AG08395 (cell line): ENCODE results near the gene NAGA.
"Not testable (repeated sequence)": the region's sequence is repeated elsewhere in the genome, so short reads cannot be mapped to it uniquely, and the experiment has no call there.

Experiments used
- DNase-seq: peaks from one replicate; pipeline ENCODE4 v3.0.0; 2012; ENCODE audit warnings: mixed read lengths, low spot score

Gene NAGA

GRCh38 chr22:42074846-42075676 is 4.4 kb upstream of the NAGA start:
- DNase-seq, result no peak

- peak; percentile 50 for DNase-seq
These were observed 3.7 kb upstream of the NAGA start, which contains the start of gene PHETA2 for GRCh38 chr22:42074132-42074811. Gene PHETA2 (plus strand): TSS chr22:42074248. CDS start chr22:42077294, 3,046 bp downstream.

- no peak for DNase-seq
These were observed 3.0 kb upstream of the NAGA start for GRCh38 chr22:42073621-42074041.

DNA sequence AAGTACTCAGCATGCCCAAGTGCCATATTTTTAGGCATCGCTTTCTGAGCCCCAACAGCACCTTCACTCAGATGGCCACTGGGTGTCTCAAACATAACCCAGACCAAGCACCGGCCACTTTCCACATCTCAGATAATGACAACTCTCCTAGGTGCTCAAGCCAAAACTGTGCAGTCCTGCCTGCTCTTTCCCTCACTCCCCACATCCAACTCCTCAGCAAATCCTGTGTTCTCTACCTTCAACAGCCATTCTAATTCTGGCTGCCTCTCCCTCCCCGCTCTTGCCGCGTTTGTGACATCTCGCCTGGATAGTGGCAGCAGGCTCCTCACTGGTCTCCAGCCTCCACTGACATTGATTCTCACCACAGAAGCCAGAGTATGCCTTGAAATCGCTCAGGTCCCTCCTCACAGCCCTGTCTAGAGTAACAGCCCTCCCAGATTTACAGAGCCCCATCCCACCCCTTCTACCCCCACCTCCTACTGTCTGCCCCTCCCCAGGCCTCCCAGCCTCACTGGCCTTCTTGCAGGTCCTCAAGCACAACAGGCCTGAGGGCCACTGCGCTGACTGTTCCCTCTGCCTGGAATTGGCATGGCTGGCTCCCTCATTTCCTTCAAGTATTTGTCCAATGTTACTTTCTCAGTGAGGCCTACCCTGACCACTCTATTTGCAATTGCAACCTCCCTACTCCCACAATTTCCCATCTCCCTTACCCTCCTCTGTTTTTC is 2.2 kb upstream of the NAGA start:
- no peak for DNase-seq

GRCh38 chr22:42071508-42071907 is 896 bp upstream of the NAGA start:
- DNase-seq, result not testable (repeated sequence)

- DNase-seq, result no peak
These were observed 653 bp downstream of the NAGA start for GRCh38 chr22:42069801-42070516.

DNA sequence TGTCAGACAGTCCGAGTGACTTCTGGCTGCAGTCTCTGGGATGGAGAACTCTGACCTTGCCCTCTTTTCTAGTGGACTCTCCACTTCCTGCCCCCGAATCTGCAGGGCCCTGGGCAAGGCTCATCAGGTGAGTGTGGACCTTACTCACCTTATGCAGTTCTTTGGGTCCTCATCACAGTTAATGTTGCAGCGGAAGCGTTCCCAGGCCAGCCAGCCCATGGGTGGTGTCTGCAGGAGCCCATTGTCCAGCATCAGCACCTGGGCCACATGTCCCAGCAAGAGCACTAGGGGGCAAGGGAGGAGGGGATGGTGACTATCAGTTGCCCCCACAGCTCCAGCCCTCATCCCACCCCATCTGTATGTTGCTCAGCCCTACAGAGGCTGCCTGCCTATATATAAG is 2.3 kb downstream of the NAGA start:
- DNase-seq, result no peak

DNA sequence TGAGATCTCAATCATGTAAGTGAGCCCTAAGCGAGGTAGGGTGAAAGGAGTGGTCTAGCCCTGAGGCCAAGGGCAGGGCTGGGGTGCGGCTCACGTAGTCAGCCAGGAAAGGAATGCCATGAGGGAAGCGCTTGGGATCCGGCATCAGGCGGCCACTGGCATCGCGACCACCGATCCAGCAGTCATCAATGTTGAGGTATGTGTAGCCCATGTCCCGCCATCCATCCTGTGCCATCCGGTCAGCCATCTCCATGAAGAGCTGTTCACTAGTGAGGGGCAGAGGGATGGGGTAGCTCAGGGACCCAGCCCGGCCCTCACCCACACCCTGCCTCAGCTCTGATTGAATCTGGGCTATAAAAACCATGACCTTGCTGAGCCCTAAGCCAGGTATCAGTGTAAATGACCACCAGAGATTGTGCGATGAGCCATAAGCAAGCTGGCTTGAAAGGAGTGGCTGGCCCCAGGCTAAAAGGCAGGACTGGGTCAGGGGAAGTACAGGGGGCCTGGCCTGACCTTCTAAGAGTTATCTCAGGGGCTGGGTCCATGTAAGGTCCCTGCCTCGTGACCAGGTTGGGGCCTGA is 2.9 kb downstream of the NAGA start:
- no peak for DNase-seq

GRCh38 chr22:42066937-42067336 is 3.7 kb downstream of the NAGA start:
- DNase-seq, result no peak

DNA sequence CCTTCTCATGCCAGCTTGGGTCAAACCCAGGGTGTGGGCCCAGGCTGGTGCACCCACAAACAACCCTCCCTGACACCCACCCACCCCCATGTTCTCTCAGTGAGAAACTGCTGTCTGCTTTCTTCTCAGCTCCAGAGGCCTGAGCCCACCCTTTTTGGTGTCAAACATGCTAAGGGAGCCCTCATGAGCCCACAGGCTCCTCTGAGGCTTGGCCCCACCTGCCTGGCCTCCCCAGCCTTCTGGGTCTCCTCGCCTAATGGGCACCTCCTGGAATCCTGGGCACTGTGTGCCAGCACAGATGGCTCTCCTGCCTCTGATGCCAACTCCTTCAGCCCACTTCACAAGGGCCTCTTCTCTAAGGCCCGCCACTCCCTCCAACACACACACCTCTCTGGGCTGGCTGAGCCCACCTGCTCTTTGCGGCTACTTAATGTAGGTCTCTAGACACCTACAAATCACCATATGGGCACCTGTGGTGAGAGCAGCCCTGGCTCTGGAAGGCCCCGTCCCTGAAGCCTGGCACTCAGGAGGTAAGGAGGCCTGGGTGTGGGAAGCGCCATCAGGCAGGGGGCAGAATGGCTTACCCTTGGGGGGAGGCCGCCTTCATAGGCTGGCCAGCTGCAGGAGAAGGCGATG is 4.4 kb downstream of the NAGA start:
- no peak for DNase-seq

GRCh38 chr22:42065438-42066125 is 5.0 kb downstream of the NAGA start:
- DNase-seq, result no peak

DNA sequence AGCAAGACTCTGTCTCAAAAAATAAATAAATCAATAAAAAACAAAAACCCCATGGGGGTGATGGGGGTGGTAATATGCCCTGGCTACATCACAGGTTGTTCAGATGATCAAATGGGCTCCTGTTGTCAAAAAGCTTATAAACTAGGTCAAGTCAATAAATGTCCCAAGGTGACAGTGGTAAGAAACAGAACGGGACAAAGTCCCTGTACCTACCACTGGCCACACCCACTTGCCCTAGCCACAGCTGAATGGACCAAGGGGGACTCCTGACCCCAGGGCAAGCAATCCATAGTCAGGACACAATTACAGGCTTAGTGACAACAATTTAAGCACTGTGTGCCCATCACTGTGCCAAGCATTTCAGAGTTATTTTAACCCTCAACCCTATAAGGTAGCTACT is 6.0 kb downstream of the NAGA start:
- DNase-seq, result no peak

DNA sequence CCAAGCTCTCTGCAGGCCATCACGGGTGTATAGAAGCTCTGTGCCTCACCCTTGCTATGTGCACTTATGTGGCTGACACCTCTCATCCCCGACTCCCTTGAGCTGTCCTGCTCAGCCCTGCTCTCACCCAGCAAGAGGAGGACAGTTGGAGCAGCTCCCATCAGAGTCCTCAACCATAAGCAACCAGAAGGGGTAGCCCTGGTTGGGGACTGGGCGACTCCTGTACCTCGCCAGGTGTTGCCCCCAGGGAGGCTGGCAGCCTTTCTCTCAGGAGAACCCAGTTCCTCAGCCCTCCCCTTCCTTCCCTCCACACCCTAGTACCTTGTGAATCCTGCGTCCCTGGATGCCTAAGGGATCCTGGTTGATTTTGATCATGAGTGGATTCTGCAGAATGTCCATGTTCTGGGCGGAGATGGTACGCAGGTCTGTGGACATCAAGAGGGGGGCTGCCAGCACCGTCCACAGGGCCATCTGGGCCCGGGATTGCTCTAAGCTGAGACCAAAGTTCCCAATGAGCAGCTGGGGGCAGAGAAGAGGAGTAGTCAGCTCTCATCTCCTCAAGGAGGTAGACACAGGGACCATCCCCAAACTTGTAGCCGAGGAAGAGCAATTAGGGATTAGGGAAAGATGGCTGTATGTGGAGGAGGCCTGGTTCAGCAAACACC is 8.0 kb downstream of the NAGA start:
- no peak for DNase-seq

DNA sequence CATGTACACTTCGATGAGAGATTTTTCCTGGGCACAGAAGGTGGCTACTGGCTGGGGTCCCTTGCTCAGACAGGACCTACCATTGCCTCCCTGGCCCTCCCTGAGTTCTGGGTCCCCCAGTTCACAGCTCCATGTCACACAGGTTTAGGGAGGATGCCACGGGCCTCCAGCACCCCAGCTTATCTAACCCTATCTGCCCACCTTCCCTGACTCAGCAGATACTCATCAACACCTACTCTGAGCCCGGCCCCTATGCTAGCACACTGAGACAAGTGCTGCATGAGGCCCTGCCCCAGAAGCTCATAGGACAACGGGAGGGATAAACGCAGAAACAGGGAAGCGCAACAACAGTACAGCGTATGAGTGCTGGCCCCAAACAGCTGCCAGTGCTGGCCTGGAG is 9.6 kb downstream of the NAGA start:
- no peak for DNase-seq

- no peak for DNase-seq
These were observed 10.1 kb downstream of the NAGA start for GRCh38 chr22:42060489-42060888.

- DNase-seq, result no peak
These were observed 13.7 kb downstream of the NAGA start for GRCh38 chr22:42056757-42057511.

DNA sequence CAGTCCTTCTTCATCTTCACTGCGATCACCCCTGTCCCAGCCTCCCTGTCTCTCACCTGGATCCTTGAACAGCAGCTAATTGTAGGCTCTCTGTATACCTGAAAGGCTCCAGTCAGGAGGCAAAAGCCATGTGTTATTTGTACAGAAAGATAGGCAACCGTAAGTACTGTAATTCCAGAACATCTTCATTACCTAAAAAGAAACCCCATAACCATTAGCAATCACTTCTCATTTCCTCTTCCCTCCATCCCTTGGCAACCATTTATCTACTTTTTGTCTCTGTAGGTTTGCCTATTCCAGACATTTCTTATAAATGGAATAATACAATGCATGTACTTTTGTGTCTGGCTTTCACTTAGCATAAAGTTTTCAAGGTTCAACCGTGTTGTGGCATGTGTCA is 17.8 kb downstream of the NAGA start:
- no peak for DNase-seq

- DNase-seq, result no peak
These were observed 19.9 kb downstream of the NAGA start for GRCh38 chr22:42050641-42051180.

DNA sequence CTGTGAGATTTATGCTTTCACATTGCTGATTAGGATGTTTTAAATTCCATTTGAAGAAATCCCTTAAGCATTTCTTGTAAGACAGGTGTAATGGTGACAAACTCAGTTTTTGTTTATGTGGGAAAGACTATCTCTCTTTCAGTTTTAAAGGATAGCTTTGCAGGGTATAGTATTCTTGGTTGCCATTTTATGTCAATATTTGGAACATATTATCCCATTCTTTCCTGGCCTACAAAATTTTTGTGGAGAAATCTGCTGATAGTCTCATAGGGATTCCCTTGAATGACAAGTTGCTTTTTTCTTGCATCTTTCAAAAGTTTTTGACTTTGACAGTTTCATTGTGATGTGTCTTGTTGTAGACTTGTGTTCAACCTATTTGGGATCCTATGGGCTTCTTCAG is 28.8 kb downstream of the NAGA start:
- no peak for DNase-seq
